IMR-90 (cell line): ENCODE data around the gene UST. TPM values are rescaled to one million over a fixed set of nuclear protein-coding genes. Genes with fewer than 3 reads are reported as not detected.

Experiments used
- ATAC-seq: fragments of 200-7000 bp; cut with Tn5 transposase; 2 replicates; pipeline ENCODE4 v1.9.1; 2020; ENCODE audit warnings: low read depth, mild to moderate bottlenecking, moderate library complexity
- BruUV-seq: library from RNA; stranded (reverse); fragments of 400-500 nt; replicated peaks from 2 replicates; lab custom pipeline; 2021; lab: Mats Ljungman, UMichigan
- CTCF ChIA-PET: fragments of 300-600 bp; formaldehyde crosslinking; extraction: SDS; loops from one replicate; lab custom pipeline; 2021; ENCODE audit warnings: antibody characterized with exemption; lab: Yijun Ruan, JAX
- POLR2A ChIA-PET: fragments of 300-600 bp; sonication (Branson Sonifier 250); formaldehyde crosslinking; loops from one replicate; lab custom pipeline; 2022; ENCODE audit warnings: antibody characterized with exemption; ENCODE audit not compliant: unreplicated experiment; lab: Charles Lee
- DNase-seq: peaks from one replicate; pipeline ENCODE4 v3.0.0; 2013
- H2AFZ ChIP-seq: replicated peaks from 2 replicates; pipeline ENCODE3; 2013; ENCODE audit warnings: low read length, mild to moderate bottlenecking; ENCODE audit not compliant: poor library complexity
- H2AK5ac ChIP-seq: 2 replicates; pipeline ENCODE4 v1.6.1; 2013; ENCODE audit warnings: low read depth, low read length, inconsistent platforms
- H2AK9ac ChIP-seq: replicated peaks from 2 replicates; pipeline ENCODE3; 2013; ENCODE audit warnings: mild to moderate bottlenecking, low read depth, low read length, moderate library complexity; ENCODE audit not compliant: poor library complexity
- H2BK120ac ChIP-seq: 2 replicates; pipeline ENCODE4 v1.6.1; 2013; ENCODE audit warnings: low read depth, low read length, inconsistent platforms
- H2BK15ac ChIP-seq: 3 replicates; pipeline ENCODE4 v1.6.1; 2013; ENCODE audit warnings: low read depth, low read length, inconsistent platforms
- H2BK20ac ChIP-seq: 2 replicates; pipeline ENCODE4 v1.6.1; 2013; ENCODE audit warnings: low read depth, mild to moderate bottlenecking, inconsistent platforms, low read length, moderate library complexity
- H2BK5ac ChIP-seq: 2 replicates; pipeline ENCODE4 v1.6.1; 2013; ENCODE audit warnings: mild to moderate bottlenecking, low read depth, low read length, inconsistent platforms; ENCODE audit not compliant: poor library complexity, severe bottlenecking
- H3K14ac ChIP-seq: replicated peaks from 2 replicates; pipeline ENCODE4 v1.6.1; 2013; ENCODE audit warnings: low read depth, low read length, inconsistent platforms
- H3K18ac ChIP-seq: 2 replicates; pipeline ENCODE4 v1.6.1; 2013; ENCODE audit warnings: low read depth, low read length, control low read depth
- H3K23ac ChIP-seq: 2 replicates; pipeline ENCODE4 v1.6.1; 2013; ENCODE audit warnings: low read depth, low read length, inconsistent platforms
- H3K27ac ChIP-seq: 2 replicates; pipeline ENCODE4 v1.5.1; 2013; ENCODE audit warnings: mild to moderate bottlenecking, control low read depth, low read length; ENCODE audit not compliant: insufficient read depth
- H3K27me3 ChIP-seq: 2 replicates; pipeline ENCODE4 v1.6.1; 2013; ENCODE audit warnings: low read length; ENCODE audit not compliant: control insufficient read depth, insufficient read depth
- H3K36me3 ChIP-seq: 2 replicates; pipeline ENCODE4 v1.6.1; 2013; ENCODE audit warnings: low read length, mixed read lengths; ENCODE audit not compliant: control insufficient read depth, insufficient read depth
- H3K4ac ChIP-seq: 2 replicates; pipeline ENCODE4 v1.6.1; 2013; ENCODE audit warnings: low read depth, low read length, inconsistent platforms
- H3K4me1 ChIP-seq: 2 replicates; pipeline ENCODE4 v1.6.1; 2013; ENCODE audit warnings: low read length, mixed read lengths; ENCODE audit not compliant: control insufficient read depth, insufficient read depth
- H3K4me2 ChIP-seq: 2 replicates; pipeline ENCODE4 v1.6.1; 2013; ENCODE audit warnings: low read depth, mild to moderate bottlenecking, control low read depth, low read length, moderate library complexity
- H3K4me3 ChIP-seq: 2 replicates; pipeline ENCODE4 v1.5.1; 2013; ENCODE audit warnings: low read depth, mild to moderate bottlenecking, control low read depth, low read length, moderate library complexity; ENCODE audit not compliant: insufficient read depth
- H3K56ac ChIP-seq: 2 replicates; pipeline ENCODE4 v1.6.1; 2013; ENCODE audit warnings: low read length, inconsistent platforms; ENCODE audit not compliant: insufficient read depth; ENCODE audit errors: extremely low read depth
- H3K79me1 ChIP-seq, 2 experiments: 2 replicates each; pipeline ENCODE4 v1.6.1; 2013; ENCODE audit warnings: low read length in 2 of 2, inconsistent platforms in 1 of 2, low read depth in 1 of 2
- H3K9ac ChIP-seq: 2 replicates; pipeline ENCODE4 v1.6.1; 2013; ENCODE audit warnings: low read depth, low read length, control low read depth
- H3K9me1 ChIP-seq: 2 replicates; pipeline ENCODE4 v1.6.1; 2013; ENCODE audit warnings: low read length, inconsistent platforms; ENCODE audit not compliant: insufficient read depth
- H3K9me3 ChIP-seq: 2 replicates; pipeline ENCODE4 v1.6.1; 2013; ENCODE audit warnings: low read length; ENCODE audit not compliant: control insufficient read depth, insufficient read depth
- H4K20me1 ChIP-seq: 2 replicates; pipeline ENCODE4 v1.6.1; 2013; ENCODE audit warnings: low read length, inconsistent platforms; ENCODE audit not compliant: insufficient read depth
- H4K5ac ChIP-seq: 2 replicates; pipeline ENCODE4 v1.6.1; 2013; ENCODE audit warnings: mild to moderate bottlenecking, low read depth, low read length, control low read depth
- H4K8ac ChIP-seq, 2 experiments: 2 replicates each; pipeline ENCODE4 v1.6.1; 2013; ENCODE audit warnings: low read depth in 2 of 2, low read length in 2 of 2, control low read depth in 1 of 2, inconsistent platforms in 1 of 2
- H4K91ac ChIP-seq: 2 replicates; pipeline ENCODE4 v1.6.1; 2013; ENCODE audit warnings: low read depth, low read length, inconsistent platforms; ENCODE audit not compliant: insufficient read depth
- CEBPB ChIP-seq: IDR thresholded peaks from 2 replicates; pipeline ENCODE4 v1.6.1; 2012; ENCODE audit warnings: low read depth, low read length, improper control_type of control experiment
- RFX5 ChIP-seq: IDR thresholded peaks from 2 replicates; pipeline ENCODE4 v1.8.0; 2012; ENCODE audit warnings: low read depth, mild to moderate bottlenecking, low read length, moderate library complexity
- WGBS, 2 experiments: methylation state at CpG; one replicate each; pipeline versions ENCODE4 v1.1.5 to v1.1.7; 2013; ENCODE audit warnings: missing lambda C conversion rate in 2 of 2; ENCODE audit not compliant: insufficient read length in 1 of 2; ENCODE audit errors: extremely low coverage in 2 of 2; 5-methylcytosine and 5-hydroxymethylcytosine counted together
- dilution Hi-C: fragments of 300-500 bp; cut with HindIII; formaldehyde crosslinking; loops from one replicate; pipeline ENCODE4 v1.14.3; 2018; ENCODE audit warnings: low sequenced_read_pairs; ENCODE audit not compliant: unreplicated experiment
- in situ Hi-C: fragments of 300-500 bp; cut with MboI; formaldehyde crosslinking; loops from 3 replicates; pipeline ENCODE4 v1.14.3; 2019; ENCODE audit warnings: low sequenced_read_pairs, inconsistent platforms, mixed read lengths
- intact Hi-C: fragments of 100-400 bp; cut with micrococcal nuclease; formaldehyde crosslinking; loops from 2 replicates; pipeline ENCODE4 v1.10.0; 2022
- polyA plus RNA-seq, 3 experiments: library from polyadenylated mRNA; depleted of rRNA; stranded (reverse); fragments of >200 nt; gene quantifications; 2 replicates each; pipeline ENCODE4 v1.2.3, GENCODE V29; 2012; ENCODE audit warnings: low replicate concordance in 1 of 3
- total RNA-seq: library from RNA; depleted of rRNA; stranded (reverse); fragments of >200 nt; gene quantifications from 2 replicates; pipeline ENCODE4 v1.2.3, GENCODE V29; 2012

The UST gene
- total and polyA plus RNA-seq, 2 of the 4 experiments (the other 2 are of a cell fraction): 7.7 to 13.8 TPM

GRCh38 chr6:148713033-148713738, 33.6 kb upstream of the UST start:
- Histone ChIP-seq H2BK20ac (no peak overlapping the region), H4K5ac (no peak overlapping the region), H4K8ac (no peak overlapping the region), H2BK15ac (no peak overlapping the region), H4K20me1 (no peaks in the 10 kb centered on the region), H3K4ac (no peak overlapping the region), H3K27me3 (no peaks in the 10 kb centered on the region), H3K18ac (no peak overlapping the region), H3K14ac (no peak overlapping the region), H3K4me2 (no peak overlapping the region), H3K79me1 (no peaks in the 10 kb centered on the region), H3K9ac (no peak overlapping the region), H3K9me3 (no peaks in the 10 kb centered on the region), H3K56ac (no peak overlapping the region), H3K36me3 (no peaks in the 10 kb centered on the region), H2AK5ac (no peak overlapping the region), H3K4me1 (peaks cover 3% of the 10 kb centered on the region; the same call in 1 of the 2 replicates), H2BK5ac (no peak overlapping the region), H3K27ac (no peak overlapping the region), H2AFZ (no peak overlapping the region), H2AK9ac (no peak overlapping the region), H2BK120ac (no peak overlapping the region), H3K4me3 (no peak overlapping the region), H3K23ac (no peak overlapping the region), H4K91ac (no peak overlapping the region), H3K9me1 (no peaks in the 10 kb centered on the region; the same call in 1 of the 2 replicates)
- WGBS, 2 experiments: no CpG with 5 or more reads among the region's 1 CpG
- in situ Hi-C loops: no loop called here
- no peak for ATAC-seq
- peak; percentile 14; the same call in 1 of the 2 replicates for TF ChIP-seq CEBPB
- no peak for TF ChIP-seq RFX5
- BruUV-seq: no TSS peak
- ChIA-PET POLR2A (no interaction called here), CTCF (no interaction called here)
- no peak for DNase-seq
- dilution Hi-C loops: no loop called here
- intact Hi-C loops: no loop called here
